HL-60 (cell line): ENCODE results near the gene UIMC1.

ENCODE experiments used
- POLR2AphosphoS5 ChIP-seq: IDR thresholded peaks from 2 replicates; pipeline ENCODE4 v1.6.1; 2012; ENCODE audit warnings: low read depth
- TF ChIP-seq, protein P1 (sequence below): IDR thresholded peaks from one replicate; pipeline ENCODE4 v1.5.1; 2011; ENCODE audit warnings: low read length, control low read depth, inconsistent platforms; ENCODE audit not compliant: insufficient read depth

DNA sequence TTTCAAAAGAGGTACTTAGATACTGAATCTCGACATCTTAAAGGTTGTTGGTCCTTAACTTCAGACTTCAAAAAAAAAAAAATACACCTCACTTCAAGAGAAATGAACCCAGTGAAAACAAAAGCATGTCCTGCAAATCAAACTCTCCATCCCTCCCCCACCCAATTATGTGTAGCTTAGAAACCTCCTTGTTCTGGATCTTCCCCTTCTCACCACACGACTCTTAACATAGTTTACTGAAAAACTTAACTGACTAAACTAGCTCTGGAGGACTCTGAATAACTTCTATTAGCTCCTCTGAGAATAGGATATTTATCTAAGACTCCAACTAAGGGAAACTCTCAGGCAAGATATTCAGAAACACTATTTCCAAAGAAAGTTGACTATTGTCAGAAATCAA, 58.7 kb downstream of the UIMC1 start:
- TF ChIP-seq, protein P1, sequence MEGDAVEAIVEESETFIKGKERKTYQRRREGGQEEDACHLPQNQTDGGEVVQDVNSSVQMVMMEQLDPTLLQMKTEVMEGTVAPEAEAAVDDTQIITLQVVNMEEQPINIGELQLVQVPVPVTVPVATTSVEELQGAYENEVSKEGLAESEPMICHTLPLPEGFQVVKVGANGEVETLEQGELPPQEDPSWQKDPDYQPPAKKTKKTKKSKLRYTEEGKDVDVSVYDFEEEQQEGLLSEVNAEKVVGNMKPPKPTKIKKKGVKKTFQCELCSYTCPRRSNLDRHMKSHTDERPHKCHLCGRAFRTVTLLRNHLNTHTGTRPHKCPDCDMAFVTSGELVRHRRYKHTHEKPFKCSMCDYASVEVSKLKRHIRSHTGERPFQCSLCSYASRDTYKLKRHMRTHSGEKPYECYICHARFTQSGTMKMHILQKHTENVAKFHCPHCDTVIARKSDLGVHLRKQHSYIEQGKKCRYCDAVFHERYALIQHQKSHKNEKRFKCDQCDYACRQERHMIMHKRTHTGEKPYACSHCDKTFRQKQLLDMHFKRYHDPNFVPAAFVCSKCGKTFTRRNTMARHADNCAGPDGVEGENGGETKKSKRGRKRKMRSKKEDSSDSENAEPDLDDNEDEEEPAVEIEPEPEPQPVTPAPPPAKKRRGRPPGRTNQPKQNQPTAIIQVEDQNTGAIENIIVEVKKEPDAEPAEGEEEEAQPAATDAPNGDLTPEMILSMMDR: no peak
- no peak for TF ChIP-seq POLR2AphosphoS5
